GM12892 (cell line): ENCODE results near the gene ATP8A1.

Experiments used
- POLR2A ChIP-seq: IDR thresholded peaks from 2 replicates; pipeline ENCODE4 v1.6.1; 2011; ENCODE audit warnings: low read depth, low read length, control low read depth
- POLR2AphosphoS5 ChIP-seq: IDR thresholded peaks from 2 replicates; pipeline ENCODE4 v1.6.1; 2011; ENCODE audit warnings: low read depth, low read length, control low read depth
- TAF1 ChIP-seq: IDR thresholded peaks from 2 replicates; pipeline ENCODE4 v1.6.1; 2011; ENCODE audit warnings: low read depth, mild to moderate bottlenecking, control low read depth, low read length, borderline replicate concordance

DNA sequence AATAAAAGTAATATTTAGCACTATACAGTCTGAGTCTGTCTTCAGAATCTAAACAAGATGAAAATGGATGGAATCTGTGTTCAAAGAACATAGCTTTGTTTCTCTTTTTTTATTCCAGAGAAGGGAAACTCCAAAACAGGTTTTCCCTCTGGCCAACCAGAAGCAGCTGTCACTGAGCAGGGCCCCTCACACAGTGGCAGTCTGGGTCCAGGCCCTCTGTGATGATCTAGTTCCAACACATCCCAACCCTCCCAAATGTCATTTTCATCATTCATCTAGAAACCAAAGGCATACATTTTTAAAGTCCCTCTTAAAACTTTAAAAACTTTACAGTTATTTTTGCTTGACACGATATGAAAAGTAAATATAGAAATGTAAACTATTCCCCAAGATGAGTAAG lies 70.1 kb downstream of the ATP8A1 start:
- TF ChIP-seq POLR2A = no peak
- no peak for TF ChIP-seq POLR2AphosphoS5
- no peak for TF ChIP-seq TAF1
